ENCODE data around the gene LANCL1.

- TF ChIP-seq CTCF (IDR thresholded peaks at IDR 0.05) (no peak), RFX5 (IDR thresholded peaks at IDR 0.05; ENCODE audit: low read length) (no peak), EZH2phosphoT487 (IDR thresholded peaks at IDR 0.05; ENCODE audit: borderline replicate concordance, low read depth) (no peak), FOXJ3 (CRISPR knock-in tag; IDR thresholded peaks at IDR 0.05) (no peak), TEAD4 (IDR thresholded peaks at IDR 0.05; ENCODE audit: borderline replicate concordance, insufficient read depth) (no peak), POLR2AphosphoS5 (IDR thresholded peaks at IDR 0.05; ENCODE audit: low read depth, low read length) (no peak), MXI1 (IDR thresholded peaks at IDR 0.05; ENCODE audit: low read depth, low read length) (no peak), FOXM1 (IDR thresholded peaks at IDR 0.05; ENCODE audit: low read depth) (no peak), EP300 (IDR thresholded peaks at IDR 0.05; ENCODE audit: borderline replicate concordance in 1 of 2, low read depth in 1 of 2, low read length in 1 of 2) (no peak), JUND (IDR thresholded peaks at IDR 0.05) (no peak), USF2 (IDR thresholded peaks at IDR 0.05; ENCODE audit: borderline replicate concordance, low read depth, low read length) (no peak), ELF1 (IDR thresholded peaks at IDR 0.05) (no peak), NRF1 (IDR thresholded peaks at IDR 0.05; ENCODE audit: low read depth, low read length) (no peak), REST (IDR thresholded peaks at IDR 0.05; ENCODE audit: low read depth, low read length) (no peak)
Observed at GRCh38 chr2:210410542-210410941, 66.0 kb downstream of the LANCL1 start.

Measured in SK-N-SH (cell line).